ENCODE measurements around the gene IQCC.

- TF ChIP-seq CTCF (conservative IDR thresholded peaks at IDR 0.05 in 1 of 2, IDR thresholded peaks at IDR 0.05 in 1 of 2; ENCODE audit: extremely low read depth in 1 of 2, insufficient read depth in 1 of 2, low read depth in 1 of 2, low read length in 2 of 2) (no peak), EZH2 (IDR thresholded peaks at IDR 0.05; ENCODE audit: borderline replicate concordance, low read length) (no peak)
These were observed 45.6 kb downstream of the IQCC start, which contains the start of gene LCK for GRCh38 chr1:32250893-32251716.
